NCI-H2196 (cell line): ENCODE measurements around the gene MAP2K5.

Experiments used
- DNase-seq: peaks from one replicate; lab custom pipeline; 2025; ENCODE audit not compliant: unreplicated experiment; lab: John Stamatoyannopoulos, UW

The MAP2K5 gene

GRCh38 chr15:67777773-67778172 is 235.3 kb downstream of the MAP2K5 start:
- no peak for DNase-seq

- no peak for DNase-seq
Observed at GRCh38 chr15:67778968-67779548, 236.6 kb downstream of the MAP2K5 start.

GRCh38 chr15:67779549-67780111 is 237.1 kb downstream of the MAP2K5 start:
- no peak for DNase-seq

- DNase-seq = no peak
Observed at GRCh38 chr15:67781061-67781460, 238.6 kb downstream of the MAP2K5 start.

- no peak for DNase-seq
Observed at GRCh38 chr15:67781907-67782690, 239.6 kb downstream of the MAP2K5 start.

- DNase-seq = no peak
Observed at GRCh38 chr15:67782691-67782991, 240.1 kb downstream of the MAP2K5 start.

GRCh38 chr15:67783303-67783702 is 240.8 kb downstream of the MAP2K5 start:
- no peak for DNase-seq

- no peak for DNase-seq
Observed at GRCh38 chr15:67784090-67784781, 241.7 kb downstream of the MAP2K5 start.

GRCh38 chr15:67784856-67785430 is 242.4 kb downstream of the MAP2K5 start:
- DNase-seq = no peak

- no peak for DNase-seq
Observed at GRCh38 chr15:67785431-67785830, 242.9 kb downstream of the MAP2K5 start.

- no peak for DNase-seq
Observed at GRCh38 chr15:67786646-67787045, 244.1 kb downstream of the MAP2K5 start.

- no peak for DNase-seq
Observed at GRCh38 chr15:67788986-67789385, 246.5 kb downstream of the MAP2K5 start.

- no peak for DNase-seq
Observed at GRCh38 chr15:67790610-67791319, 248.3 kb downstream of the MAP2K5 start.

- no peak for DNase-seq
Observed at GRCh38 chr15:67792250-67792942, 249.9 kb downstream of the MAP2K5 start.

GRCh38 chr15:67794832-67795574 is 252.5 kb downstream of the MAP2K5 start:
- no peak for DNase-seq

GRCh38 chr15:67796196-67797127 is 254.0 kb downstream of the MAP2K5 start:
- no peak for DNase-seq

GRCh38 chr15:67799801-67800205 is 257.3 kb downstream of the MAP2K5 start:
- no peak for DNase-seq

GRCh38 chr15:67801142-67801541 is 258.6 kb downstream of the MAP2K5 start:
- no peak for DNase-seq
